A549 (cell line): ENCODE results near the gene PIP4K2B. TPM values are rescaled to one million over a fixed set of nuclear protein-coding genes. Genes with fewer than 3 reads are reported as not detected.

Source experiments
- ATAC-seq, 2 experiments: fragments of 200-7000 bp in 1 of 2; fragments of >200 bp in 1 of 2; cut with Nextera tagmentation in 1 of 2; cut with Tn5 transposase in 1 of 2; 3 replicates each; pipeline versions ENCODE4 v1.8.0 to v1.9.1; 2018 to 2020; ENCODE audit warnings: mild to moderate bottlenecking in 1 of 2, moderate library complexity in 1 of 2
- CTCF ChIA-PET: fragments of 300-600 bp; sonication (Branson Sonifier 250); formaldehyde crosslinking; extraction: SDS; loops from one replicate; lab custom pipeline; 2021; ENCODE audit warnings: antibody characterized with exemption, inconsistent platforms; lab: Yijun Ruan, JAX
- POLR2A ChIA-PET: fragments of 350-600 bp; formaldehyde crosslinking; extraction: SDS; loops from one replicate; lab custom pipeline; 2021; ENCODE audit warnings: antibody characterized with exemption, inconsistent platforms; lab: Yijun Ruan, JAX
- DNase-seq, 2 experiments: peaks; one replicate each; pipeline versions ENCODE4 v3.0.0 to v3.0.0-alpha.2; 2011 to 2016; ENCODE audit warnings: low read depth in 1 of 2, low spot score in 1 of 2
- FAIRE-seq: peaks from 2 replicates; lab custom pipeline; 2011; peaks lifted over from hg19 to GRCh38; lab: Jason Lieb, UNC
- H3K27ac ChIP-seq, 2 experiments: fragments of >200 bp; sonication (Bioruptor Twin); formaldehyde crosslinking; 3 replicates each; pipeline ENCODE4 v1.5.1; 2016 to 2017
- H3K4me1 ChIP-seq: fragments of >200 bp; sonication (Bioruptor Twin); formaldehyde crosslinking; 3 replicates; pipeline ENCODE4 v1.6.1; 2016
- H3K4me2 ChIP-seq: fragments of >200 bp; sonication (Bioruptor Twin); formaldehyde crosslinking; 3 replicates; pipeline ENCODE4 v1.6.1; 2016
- H3K4me3 ChIP-seq: fragments of >200 bp; sonication (Bioruptor Twin); formaldehyde crosslinking; 3 replicates; pipeline ENCODE4 v1.5.1; 2016
- H3K9me3 ChIP-seq: fragments of >200 bp; sonication (Bioruptor Twin); formaldehyde crosslinking; 3 replicates; pipeline ENCODE4 v1.6.1; 2016
- ATOH8 ChIP-seq: fragments of 250-450 bp; sonication (Bioruptor Pico); IDR thresholded peaks from 2 replicates; pipeline ENCODE4 v1.5.0; 2020; ENCODE audit warnings: low read depth, mild to moderate bottlenecking, moderate library complexity
- CHD2 ChIP-seq: fragments of 150-350 bp; IDR thresholded peaks from 2 replicates; pipeline ENCODE4 v1.6.1; 2014; ENCODE audit warnings: low read length; ENCODE audit not compliant: partially characterized antibody
- E2F6 ChIP-seq: IDR thresholded peaks from 2 replicates; pipeline ENCODE4 v1.6.1; 2012; ENCODE audit warnings: low read depth, borderline replicate concordance
- EP300 ChIP-seq, 2 experiments: fragments of >200 bp; sonication (Bioruptor Twin); formaldehyde crosslinking; IDR thresholded peaks; 2 replicates in 1 of 2; 3 replicates in 1 of 2; pipeline ENCODE4 v1.6.1; 2016 to 2017
- FOSB ChIP-seq: fragments of 250-450 bp; sonication (Bioruptor Pico); IDR thresholded peaks from 2 replicates; pipeline ENCODE4 v1.5.0; 2020; ENCODE audit warnings: mild to moderate bottlenecking, moderate library complexity
- FOSL2 ChIP-seq, 2 experiments: fragments of 450-650 bp in 1 of 2; fragments of >200 bp in 1 of 2; sonication (Bioruptor Twin) in 1 of 2; formaldehyde crosslinking; IDR thresholded peaks; 2 replicates each; pipeline versions ENCODE4 v1.5.0 to v1.6.1; 2016 to 2020; ENCODE audit warnings: mild to moderate bottlenecking in 1 of 2, moderate library complexity in 1 of 2
- GATA3 ChIP-seq: IDR thresholded peaks from 2 replicates; pipeline ENCODE4 v1.6.1; 2012; ENCODE audit warnings: borderline replicate concordance
- HDAC2 ChIP-seq: fragments of 200-600 bp; sonication (generic); IDR thresholded peaks from 2 replicates; pipeline ENCODE4 v1.6.1; 2016
- HOXA7 ChIP-seq: fragments of 250-450 bp; sonication (Bioruptor Pico); IDR thresholded peaks from 2 replicates; pipeline ENCODE4 v1.5.0; 2020; ENCODE audit warnings: mild to moderate bottlenecking, moderate library complexity
- JUN ChIP-seq, 2 experiments: fragments of >200 bp; sonication (Bioruptor Twin); formaldehyde crosslinking; IDR thresholded peaks; 2 replicates in 1 of 2; 3 replicates in 1 of 2; pipeline ENCODE4 v1.6.1; 2016 to 2017
- JUNB ChIP-seq: fragments of >200 bp; sonication (Bioruptor Twin); formaldehyde crosslinking; IDR thresholded peaks from 2 replicates; pipeline ENCODE4 v1.6.1; 2016
- MAFK ChIP-seq: fragments of 450-650 bp; IDR thresholded peaks from 2 replicates; pipeline ENCODE4 v1.6.1; 2014; ENCODE audit not compliant: partially characterized antibody
- MAX ChIP-seq: IDR thresholded peaks from 2 replicates; pipeline ENCODE4 v1.6.1; 2012
- PBX3 ChIP-seq: IDR thresholded peaks from 2 replicates; pipeline ENCODE4 v1.6.1; 2012
- PHF8 ChIP-seq: fragments of 200-600 bp; sonication (generic); IDR thresholded peaks from 2 replicates; pipeline ENCODE4 v1.6.1; 2016; ENCODE audit warnings: low read depth, mild to moderate bottlenecking, antibody characterized with exemption, moderate library complexity, borderline replicate concordance
- POLR2A ChIP-seq: IDR thresholded peaks from 2 replicates; pipeline ENCODE4 v1.6.1; 2012; ENCODE audit warnings: mild to moderate bottlenecking, low read length
- RAD21 ChIP-seq, 2 experiments: fragments of >200 bp in 1 of 2; sonication (Bioruptor Twin) in 1 of 2; formaldehyde crosslinking in 1 of 2; IDR thresholded peaks in 1 of 2; conservative IDR thresholded peaks in 1 of 2; 2 replicates in 1 of 2; 3 replicates in 1 of 2; pipeline ENCODE4 v1.6.1; 2012 to 2018; ENCODE audit warnings: inconsistent platforms in 1 of 2
- RCOR1 ChIP-seq: fragments of 150-350 bp; IDR thresholded peaks from 2 replicates; pipeline ENCODE4 v1.6.1; 2014; ENCODE audit warnings: antibody characterized with exemption, low read length, low read depth
- SMC3 ChIP-seq: fragments of >200 bp; sonication (Bioruptor Twin); formaldehyde crosslinking; IDR thresholded peaks from 3 replicates; pipeline ENCODE4 v1.6.1; 2018; ENCODE audit warnings: inconsistent platforms
- SREBF2 ChIP-seq: fragments of 450-650 bp; IDR thresholded peaks from 2 replicates; pipeline ENCODE4 v1.6.1; 2014; ENCODE audit warnings: mild to moderate bottlenecking, moderate library complexity
- ZSCAN20 ChIP-seq: fragments of 250-450 bp; sonication (Bioruptor Pico); IDR thresholded peaks from 2 replicates; pipeline ENCODE4 v1.8.0; 2022; ENCODE audit warnings: mild to moderate bottlenecking, moderate library complexity
- WGBS: methylation state at CpG from one replicate; pipeline ENCODE4 v1.1.6; 2017; ENCODE audit errors: missing lambda C conversion rate; 5-methylcytosine and 5-hydroxymethylcytosine counted together
- polyA plus RNA-seq, 4 experiments: library from polyadenylated mRNA; depleted of rRNA in 3 of 4; stranded (reverse); fragments of >200 nt; fragmentation: RNase III in 1 of 4; extraction: RNeasy Plus Mini Kit Qiagen cat#74134 plus additional on column Dnase treatment in 1 of 4; gene quantifications; 2 replicates in 3 of 4; 3 replicates in 1 of 4; pipeline ENCODE4 v1.2.3, GENCODE V29; 2011 to 2017

The PIP4K2B gene
- polyA plus RNA-seq, 2 of the 4 experiments (the other 2 are of a cell fraction): 40.3 to 53.7 TPM

- TF ChIP-seq ATOH8 (CRISPR knock-in tag) (no peak), MAX (peak; percentile 14; the same call in 1 of the 2 replicates), SREBF2 (no peak), MAFK (no peak), POLR2A (no peak), RCOR1 (no peak), SMC3 (peak; percentile 78), PBX3 (peak; percentile 80; the same call in 1 of the 2 replicates), FOSL2 (IDR thresholded peaks at IDR 0.05) (no peak), FOSL2 (CRISPR knock-in tag; IDR thresholded peaks at IDR 0.05) (0 out of 2 replicates have a peak, but pooled peaks have one; percentile 3), GATA3 (0 out of 2 replicates have a peak, but pooled peaks have one; percentile 8), CHD2 (no peak), E2F6 (no peak), EP300 (IDR thresholded peaks at IDR 0.05) (no peak), JUNB (no peak), HOXA7 (CRISPR knock-in tag) (no peak), PHF8 (no peak), FOSB (no peak), HDAC2 (no peak)
These were observed 64.0 kb downstream of the PIP4K2B start (continued) for GRCh38 chr17:38735161-38735997.

GRCh38 chr17:38733982-38734973, 65.1 kb downstream of the PIP4K2B start:
- H3K9me3 ChIP-seq: no peaks in the 10 kb centered on the region
- peaks cover 39% of the 10 kb centered on the region for H3K4me1 ChIP-seq
- DNase-seq (peak; percentile 67 to 75), ATAC-seq (peak; percentile 17 to 48; a peak in 3 of 6 replicates), FAIRE-seq (no peak)
- 62% methylated on average over 13 of the region's 15 CpGs for WGBS
- no peak overlapping the region for H3K4me3 ChIP-seq
- H3K4me2 ChIP-seq: no peak overlapping the region
- no peak overlapping the region for H3K27ac ChIP-seq
- ChIA-PET CTCF (interaction anchor here (0.5 to 5.7 kb wide), 46 partner anchors 8 to 418 kb away, joined by 3 to 107 read pairs (median 6); partner anchors contain the start of genes CWC25, EPOP, PCGF2 and PLXDC1), POLR2A (interaction anchor here (1.0 to 1.7 kb wide), 2 partner anchors 58 to 60 kb away, joined by 3 to 7 read pairs; partner anchors contain the start of gene EPOP)
- TF ChIP-seq PBX3 (peak; percentile 37; the same call in 1 of the 2 replicates), JUN (IDR thresholded peaks at IDR 0.05) (peak in 1 of 2 experiments; percentile 27; a peak in 1 of 5 replicates), ZSCAN20 (no peak), RAD21 (conservative IDR thresholded peaks at IDR 0.05 in 1 of 2, IDR thresholded peaks at IDR 0.05 in 1 of 2) (peak in 1 of 2 experiments; percentile 32; a peak in 2 of 5 replicates)
